OCI-LY1 (cell line): Measurements from ENCODE around the gene CDSN.

Experiments used
- EZH2 ChIP-seq: fragments of 200-600 bp; sonication (generic), shearing (Covaris generic); IDR thresholded peaks from 2 replicates; pipeline ENCODE4 v1.8.0; 2017; ENCODE audit warnings: borderline replicate concordance, mixed run types, mild to moderate bottlenecking, antibody characterized with exemption, low read length, moderate library complexity, mixed read lengths
- TF ChIP-seq, protein P1 (sequence below): fragments of 200-600 bp; sonication (generic), shearing (Covaris generic); IDR thresholded peaks from 2 replicates; pipeline ENCODE4 v1.5.1; 2017; ENCODE audit warnings: mild to moderate bottlenecking, antibody characterized with exemption, low read length, moderate library complexity, mixed read lengths

DNA sequence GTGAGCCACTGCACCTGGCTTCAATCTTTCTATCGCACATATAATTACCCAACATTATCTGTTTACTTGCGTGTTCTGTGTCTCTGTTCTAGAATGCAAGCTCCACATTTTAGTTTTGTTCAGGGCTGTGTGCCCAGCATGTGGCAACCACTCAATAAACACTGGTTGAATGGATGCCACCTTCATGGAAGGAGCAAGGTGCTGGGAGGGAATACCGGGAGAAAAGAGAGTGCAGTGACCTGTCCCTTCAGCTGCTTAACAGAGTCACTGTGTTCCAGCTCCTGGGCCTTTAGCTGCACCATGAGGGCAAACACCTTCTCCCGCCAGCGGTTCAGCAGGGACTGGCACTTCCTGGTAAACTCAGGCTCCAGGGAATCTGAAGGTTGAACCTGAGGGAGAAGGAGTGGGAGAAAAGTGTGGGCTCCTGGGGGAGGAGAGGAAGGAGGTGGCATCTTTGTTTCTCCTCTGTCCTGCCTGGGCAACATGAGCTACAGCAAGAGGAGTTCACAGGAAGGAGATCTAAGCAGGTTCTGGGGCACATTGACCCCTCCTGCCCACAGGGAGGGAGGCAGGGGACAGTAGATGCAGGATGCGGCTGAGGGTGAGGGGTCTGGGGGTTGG is 29.7 kb upstream of the CDSN start:
- TF ChIP-seq, protein P1, sequence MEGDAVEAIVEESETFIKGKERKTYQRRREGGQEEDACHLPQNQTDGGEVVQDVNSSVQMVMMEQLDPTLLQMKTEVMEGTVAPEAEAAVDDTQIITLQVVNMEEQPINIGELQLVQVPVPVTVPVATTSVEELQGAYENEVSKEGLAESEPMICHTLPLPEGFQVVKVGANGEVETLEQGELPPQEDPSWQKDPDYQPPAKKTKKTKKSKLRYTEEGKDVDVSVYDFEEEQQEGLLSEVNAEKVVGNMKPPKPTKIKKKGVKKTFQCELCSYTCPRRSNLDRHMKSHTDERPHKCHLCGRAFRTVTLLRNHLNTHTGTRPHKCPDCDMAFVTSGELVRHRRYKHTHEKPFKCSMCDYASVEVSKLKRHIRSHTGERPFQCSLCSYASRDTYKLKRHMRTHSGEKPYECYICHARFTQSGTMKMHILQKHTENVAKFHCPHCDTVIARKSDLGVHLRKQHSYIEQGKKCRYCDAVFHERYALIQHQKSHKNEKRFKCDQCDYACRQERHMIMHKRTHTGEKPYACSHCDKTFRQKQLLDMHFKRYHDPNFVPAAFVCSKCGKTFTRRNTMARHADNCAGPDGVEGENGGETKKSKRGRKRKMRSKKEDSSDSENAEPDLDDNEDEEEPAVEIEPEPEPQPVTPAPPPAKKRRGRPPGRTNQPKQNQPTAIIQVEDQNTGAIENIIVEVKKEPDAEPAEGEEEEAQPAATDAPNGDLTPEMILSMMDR = no peak
- no peak for TF ChIP-seq EZH2
